Activated gamma-delta T cell treated with Interleukin-2 at 50 U/mL for 16 hours (primary cell): ENCODE measurements around the gene CCR6.

Experiments used
- DNase-seq: peaks from one replicate; pipeline ENCODE4 v3.0.0-alpha.2; 2020

Gene CCR6

GRCh38 chr6:167099707-167100106, 23.2 kb upstream of the CCR6 start:
- no peak for DNase-seq

- DNase-seq = no peak
Measured at GRCh38 chr6:167100241-167100674, 22.6 kb upstream of the CCR6 start.

GRCh38 chr6:167102318-167102717, 20.6 kb upstream of the CCR6 start:
- no peak for DNase-seq

GRCh38 chr6:167103041-167103891, 19.6 kb upstream of the CCR6 start:
- no peak for DNase-seq

- DNase-seq = no peak
Measured at GRCh38 chr6:167104388-167104787, 18.5 kb upstream of the CCR6 start.

GRCh38 chr6:167105060-167105459, 17.8 kb upstream of the CCR6 start:
- no peak for DNase-seq

GRCh38 chr6:167106406-167106805, 16.5 kb upstream of the CCR6 start:
- no peak for DNase-seq

GRCh38 chr6:167107787-167108186, 15.1 kb upstream of the CCR6 start:
- DNase-seq = no peak

GRCh38 chr6:167108278-167108677, 14.6 kb upstream of the CCR6 start:
- DNase-seq = no peak

GRCh38 chr6:167109651-167110050, 13.2 kb upstream of the CCR6 start:
- no peak for DNase-seq

- no peak for DNase-seq
Measured at GRCh38 chr6:167111597-167111996, 11.3 kb upstream of the CCR6 start.

- no peak for DNase-seq
Measured at GRCh38 chr6:167112421-167112820, 10.5 kb upstream of the CCR6 start.

GRCh38 chr6:167113047-167113754, 9.7 kb upstream of the CCR6 start:
- DNase-seq = no peak

- DNase-seq = peak; percentile 33
Measured at GRCh38 chr6:167113935-167114910, 8.7 kb upstream of the CCR6 start.

- no peak for DNase-seq
Measured at GRCh38 chr6:167115054-167115453, 7.8 kb upstream of the CCR6 start.

- no peak for DNase-seq
Measured at GRCh38 chr6:167116109-167116837, 6.6 kb upstream of the CCR6 start.

- DNase-seq = no peak
Measured at GRCh38 chr6:167116838-167117228, 6.1 kb upstream of the CCR6 start.

- DNase-seq = no peak
Measured at GRCh38 chr6:167118006-167118405, 4.9 kb upstream of the CCR6 start.

- no peak for DNase-seq
Measured at GRCh38 chr6:167118839-167119238, 4.1 kb upstream of the CCR6 start.

GRCh38 chr6:167119670-167120582, 3.0 kb upstream of the CCR6 start:
- DNase-seq = peak; percentile 49

GRCh38 chr6:167120583-167120903, 2.4 kb upstream of the CCR6 start:
- DNase-seq = no peak
